GM12865 (cell line): ENCODE results near the gene SLC30A1.

Experiments
- DNase-seq: peaks from one replicate; pipeline ENCODE4 v3.0.0; 2010; ENCODE audit warnings: low read depth
- H3K4me3 ChIP-seq: 2 replicates; pipeline ENCODE4 v1.5.1; 2011; ENCODE audit warnings: mild to moderate bottlenecking, low read depth, low read length, control low read depth
- CTCF ChIP-seq: IDR thresholded peaks from 2 replicates; pipeline ENCODE4 v1.5.1; 2011; ENCODE audit warnings: low read length, control low read depth, low read depth, inconsistent platforms; ENCODE audit not compliant: insufficient read depth; ENCODE audit errors: missing control alignments

Gene SLC30A1

GRCh38 chr1:211536606-211537005, 42.4 kb downstream of the SLC30A1 start:
- no peak overlapping the region for H3K4me3 ChIP-seq
- TF ChIP-seq CTCF, result no peak
- DNase-seq, result no peak

GRCh38 chr1:211535346-211535745, 43.6 kb downstream of the SLC30A1 start:
- no peak for TF ChIP-seq CTCF
- no peak for DNase-seq
- no peak overlapping the region for H3K4me3 ChIP-seq

- DNase-seq, result no peak
- no peak overlapping the region for H3K4me3 ChIP-seq
- no peak for TF ChIP-seq CTCF
Measured at GRCh38 chr1:211534545-211535291, 44.2 kb downstream of the SLC30A1 start.

- no peak for TF ChIP-seq CTCF
- no peak for DNase-seq
- H3K4me3 ChIP-seq, result no peak overlapping the region
Measured at GRCh38 chr1:211532088-211532444, 46.9 kb downstream of the SLC30A1 start.

- TF ChIP-seq CTCF, result no peak
- no peak overlapping the region for H3K4me3 ChIP-seq
- DNase-seq, result no peak
Measured at GRCh38 chr1:211531194-211532087, 47.5 kb downstream of the SLC30A1 start.

GRCh38 chr1:211530102-211530501, 48.9 kb downstream of the SLC30A1 start:
- no peak for TF ChIP-seq CTCF
- no peak overlapping the region for H3K4me3 ChIP-seq
- DNase-seq, result no peak
